GM21529 (cell line): ENCODE results near the gene NOP58.
"Not testable (repeated sequence)": the region's sequence is repeated elsewhere in the genome, so short reads cannot be mapped to it uniquely, and the experiment has no call there.

Experiments
- ATAC-seq: cut with Tn5 transposase; IDR thresholded peaks from one replicate; pipeline ENCODE4 v1.9.1; 2021; ENCODE audit not compliant: unreplicated experiment

Gene NOP58

DNA sequence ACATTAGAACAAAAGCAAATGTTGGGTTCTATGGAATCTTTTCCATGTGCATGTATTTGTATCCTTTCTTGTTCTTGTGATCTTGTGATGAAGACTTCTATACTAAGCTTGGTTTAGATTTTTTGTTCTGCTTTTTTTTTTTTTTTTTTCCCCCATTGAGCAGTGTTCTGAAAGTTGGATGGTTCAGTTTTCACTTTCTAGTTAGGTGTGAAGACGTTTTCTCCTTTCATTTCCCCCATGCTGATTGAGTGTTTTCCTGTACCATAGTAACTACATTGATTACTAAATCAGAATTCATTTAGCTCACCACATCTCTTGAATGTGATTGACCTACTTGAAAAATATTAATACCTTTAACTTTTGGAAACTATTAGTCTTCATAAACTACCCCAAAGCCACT is 34.1 kb downstream of the NOP58 start:
- peak; percentile 92 for ATAC-seq

DNA sequence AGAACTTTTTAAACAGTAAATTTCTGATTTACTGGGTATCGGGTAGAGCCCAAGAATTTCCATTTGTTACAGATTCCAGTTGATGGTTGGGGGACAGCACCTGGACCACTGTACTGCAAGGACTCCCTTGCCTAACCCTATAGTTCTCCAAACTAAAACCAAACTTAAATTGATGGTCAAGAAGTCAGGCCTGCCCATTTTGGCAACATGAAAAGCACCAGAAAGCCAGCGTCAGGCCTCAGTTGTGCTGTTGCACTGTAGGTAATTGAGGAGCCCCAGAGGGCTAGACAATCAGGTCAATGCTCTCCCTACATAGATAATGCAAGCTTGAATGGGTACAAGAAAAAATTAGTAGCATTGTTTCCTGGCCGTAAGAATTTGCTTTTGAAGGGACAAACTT is 40.5 kb downstream of the NOP58 start:
- no peak for ATAC-seq

DNA sequence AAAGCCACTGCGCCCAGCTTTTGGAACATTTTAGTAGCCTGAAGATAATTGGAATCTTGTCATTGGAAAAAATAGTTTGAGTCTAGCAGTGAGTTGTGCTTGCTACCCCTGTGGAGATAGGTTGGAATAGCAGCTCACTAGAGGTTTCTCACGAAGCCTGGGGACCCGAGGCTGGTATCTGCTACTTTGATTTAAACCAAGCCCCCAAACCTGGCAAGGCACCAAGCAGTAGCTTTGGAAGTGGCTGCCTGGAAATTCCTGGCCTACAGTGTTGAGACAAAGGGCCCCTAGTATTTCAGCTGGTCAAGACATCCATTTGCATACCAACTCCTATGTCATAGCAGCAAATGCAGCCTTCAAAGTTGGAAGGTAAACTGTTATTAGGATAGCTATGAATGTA is 42.1 kb downstream of the NOP58 start:
- no peak for ATAC-seq

- ATAC-seq: no peak
These were observed 46.3 kb downstream of the NOP58 start for GRCh38 chr2:202311823-202312388.

DNA sequence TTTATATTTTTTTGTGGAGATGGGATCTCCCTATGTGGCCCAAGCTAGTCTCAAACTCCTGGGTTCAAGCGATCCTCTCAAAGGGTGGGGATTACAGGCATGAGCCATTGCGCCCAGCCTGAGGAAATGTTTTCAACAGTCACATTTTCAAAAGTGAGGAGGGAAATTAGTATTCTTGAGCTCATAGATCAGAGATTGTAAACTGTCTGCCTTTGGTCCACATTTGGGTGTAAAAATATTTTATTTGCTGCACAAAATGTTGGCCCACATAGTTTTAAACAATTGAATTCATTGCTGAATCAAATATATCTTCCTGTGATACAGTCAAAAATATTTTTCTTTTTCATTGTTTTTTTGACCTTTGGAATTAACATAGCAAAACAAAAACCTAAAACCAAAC is 48.6 kb downstream of the NOP58 start:
- ATAC-seq: no peak

DNA sequence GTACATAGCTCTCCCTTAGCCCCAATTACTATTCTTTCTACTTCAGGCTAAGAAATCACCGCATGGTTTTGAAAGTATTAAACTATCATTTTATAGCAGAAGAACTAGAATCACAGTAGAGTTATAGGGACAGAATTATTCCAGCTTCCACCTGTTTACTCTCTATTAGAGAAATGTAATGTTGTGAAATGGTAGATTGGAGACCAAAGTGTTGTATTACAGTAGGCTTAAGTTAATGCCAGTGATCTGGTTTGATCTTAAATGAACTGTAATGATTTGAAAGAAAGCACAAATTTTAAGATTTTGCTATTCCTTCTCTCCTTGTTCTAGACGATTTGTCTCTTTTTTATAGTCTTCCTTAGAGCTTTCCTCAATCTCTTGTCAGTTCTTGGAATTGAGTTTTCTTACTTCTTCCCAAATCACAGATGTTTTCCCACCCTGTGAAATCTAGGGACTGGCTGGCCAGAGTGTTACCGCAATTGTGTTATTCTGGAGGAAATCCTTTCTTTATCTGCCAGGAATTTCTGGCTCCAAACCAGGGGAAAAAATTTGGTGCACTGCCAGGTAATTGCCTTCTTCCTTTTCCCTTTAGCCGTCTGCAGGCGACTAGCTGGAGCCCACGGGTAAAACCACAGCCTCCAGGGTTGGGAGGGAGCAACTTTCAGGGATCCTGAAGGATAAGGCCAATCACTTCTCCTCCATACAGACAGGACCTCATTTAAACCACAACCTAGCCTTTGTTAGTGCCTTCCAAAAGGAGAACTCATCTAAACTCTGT is 51.7 kb downstream of the NOP58 start:
- no peak for ATAC-seq

GRCh38 chr2:202320362-202320761 is 54.8 kb downstream of the NOP58 start:
- not testable (repeated sequence) for ATAC-seq

DNA sequence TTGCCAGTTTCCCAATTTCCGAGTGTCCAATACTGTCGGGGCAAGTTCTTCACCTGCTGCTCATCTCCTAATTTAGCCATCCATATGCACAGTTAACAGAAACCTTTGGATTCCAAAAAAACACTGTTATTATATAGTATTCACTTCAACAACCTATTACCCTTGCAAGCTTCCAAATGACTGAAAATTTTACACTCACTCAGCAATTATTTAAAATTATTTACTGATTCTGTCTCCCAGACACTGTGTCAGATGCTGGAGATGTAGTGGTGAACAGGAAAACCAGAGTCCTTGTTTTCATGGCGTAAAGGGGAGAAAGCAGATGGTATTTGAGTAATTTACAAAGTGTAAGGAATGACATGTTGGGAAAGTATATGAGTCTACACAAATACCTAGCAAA is 56.9 kb downstream of the NOP58 start:
- no peak for ATAC-seq

- ATAC-seq: no peak
These were observed 62.3 kb downstream of the NOP58 start for GRCh38 chr2:202327858-202328257.

DNA sequence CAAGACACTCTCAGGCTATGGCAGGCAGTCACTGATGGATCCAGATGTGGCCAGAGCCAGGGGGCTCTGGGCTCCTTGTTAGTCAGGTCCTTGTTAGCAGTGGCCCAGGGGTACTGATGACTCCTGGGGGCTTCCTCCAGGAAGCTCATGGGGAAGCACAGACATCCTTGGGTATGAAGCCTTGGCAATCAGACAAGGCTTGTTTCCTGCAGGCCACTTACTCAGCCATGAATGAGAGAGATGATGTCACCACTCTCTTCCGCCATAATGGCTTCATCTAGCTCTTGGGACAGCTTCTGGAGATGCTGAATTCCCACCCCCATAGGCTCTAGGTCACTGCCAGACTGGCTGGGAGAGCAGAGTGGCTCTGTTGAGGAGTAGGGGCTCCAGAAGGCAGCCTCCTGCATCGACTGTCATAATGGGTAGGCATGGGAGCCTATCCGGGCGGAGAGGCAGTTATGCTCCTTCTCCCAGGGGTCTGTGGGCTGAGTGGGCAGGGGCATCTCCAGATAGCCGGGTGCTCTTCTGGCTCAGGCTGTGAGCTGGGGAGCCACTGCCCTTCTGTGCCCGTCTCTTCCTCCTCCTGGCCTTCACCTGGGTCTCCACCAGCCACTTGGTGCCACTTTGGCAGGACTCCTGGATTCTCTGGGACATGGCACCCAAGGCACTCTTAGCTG is 70.4 kb downstream of the NOP58 start:
- ATAC-seq: no peak

DNA sequence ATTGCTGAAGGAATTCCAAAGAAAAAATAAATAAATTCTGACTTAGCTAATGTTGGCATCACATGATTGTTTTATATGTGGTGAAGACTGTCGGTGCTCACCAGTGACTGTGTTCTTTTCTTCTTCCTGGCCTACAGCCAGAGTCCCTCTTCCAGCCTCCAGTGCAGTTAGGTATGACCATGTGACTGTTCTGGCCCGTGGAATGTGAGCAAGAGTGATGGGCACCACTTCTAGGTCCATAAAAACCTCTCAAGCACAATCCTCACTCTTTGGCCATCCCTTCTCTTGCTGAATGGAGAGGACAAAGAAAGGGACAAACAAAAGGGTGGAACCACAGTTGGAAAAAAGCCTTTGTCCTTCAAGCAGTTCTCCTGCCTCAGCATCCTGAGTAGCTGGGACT is 71.6 kb downstream of the NOP58 start:
- ATAC-seq: no peak

DNA sequence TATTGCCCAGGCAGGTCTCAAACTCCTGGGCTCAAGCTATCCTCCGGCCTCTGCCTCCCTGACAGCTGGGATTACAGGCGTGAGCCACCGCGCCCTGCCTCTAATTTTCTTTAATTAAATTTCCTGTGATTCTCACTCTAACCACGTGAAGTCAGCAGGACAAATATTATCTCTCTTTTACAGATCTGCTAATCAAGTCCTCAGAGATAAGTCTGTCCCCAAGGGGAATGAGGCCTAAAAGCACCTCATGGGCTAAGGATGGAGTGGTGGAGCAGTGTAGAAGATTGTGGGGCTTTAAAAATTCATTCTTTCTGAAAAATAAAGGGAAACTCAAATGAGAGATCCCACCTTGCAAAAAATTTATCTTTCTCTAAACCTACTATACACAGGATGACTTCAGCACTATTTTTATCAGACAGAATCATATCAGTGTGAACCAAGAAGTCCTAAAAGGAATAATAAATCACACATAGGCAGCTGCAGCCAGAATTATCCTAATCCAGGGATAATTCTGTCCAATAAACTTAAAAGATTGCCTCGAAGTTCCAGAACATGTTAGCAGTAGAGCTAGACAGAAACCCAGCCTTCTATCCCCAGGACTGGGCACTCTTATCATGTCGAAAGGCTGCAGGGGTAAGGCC is 72.3 kb downstream of the NOP58 start:
- no peak for ATAC-seq

- no peak for ATAC-seq
These were observed 73.7 kb downstream of the NOP58 start for GRCh38 chr2:202339071-202339870.

- ATAC-seq: no peak
These were observed 78.6 kb downstream of the NOP58 start for GRCh38 chr2:202344178-202344577.

- no peak for ATAC-seq
These were observed 80.6 kb downstream of the NOP58 start for GRCh38 chr2:202346180-202346579.
